CD4-positive, CD25-positive, alpha-beta regulatory T cell (primary cell): ENCODE results near the gene PDE6A. TPM values are rescaled to one million over a fixed set of nuclear protein-coding genes. Genes with fewer than 3 reads are reported as not detected.

Source experiments
- ATAC-seq, 2 donors: fragments of 150-1000 bp; cut with Tn5 transposase; one replicate each; pipeline ENCODE4 v1.10.0; 2021; ENCODE audit warnings: low read depth in 2 of 2, moderate number of reproducible peaks in 2 of 2, moderate library complexity in 1 of 2
- DNase-seq, 3 donors: peaks; one replicate each; pipeline versions ENCODE4 v3.0.0 to v3.0.0-alpha.2; 2012 to 2022; ENCODE audit warnings: mixed read lengths in 1 of 3
- H3K27ac ChIP-seq: one replicate; pipeline ENCODE4 v1.7.0; 2013; ENCODE audit warnings: mild to moderate bottlenecking, low read length; ENCODE audit not compliant: insufficient read depth, poor library complexity, severe bottlenecking
- H3K27me3 ChIP-seq: one replicate; pipeline ENCODE4 v1.7.0; 2013; ENCODE audit warnings: low read length; ENCODE audit not compliant: control insufficient read depth, insufficient read depth
- H3K36me3 ChIP-seq: one replicate; pipeline ENCODE4 v1.7.0; 2013; ENCODE audit warnings: mild to moderate bottlenecking, low read length, moderate library complexity; ENCODE audit not compliant: control insufficient read depth, insufficient read depth
- H3K4me1 ChIP-seq: 2 replicates; pipeline ENCODE4 v1.7.0; 2013; ENCODE audit warnings: mild to moderate bottlenecking, low read length; ENCODE audit not compliant: insufficient read depth, control insufficient read depth, poor library complexity, severe bottlenecking
- H3K4me3 ChIP-seq: one replicate; pipeline ENCODE4 v1.7.0; 2013; ENCODE audit warnings: low read depth, mild to moderate bottlenecking, low read length, moderate library complexity
- H3K9me3 ChIP-seq, 2 experiments: 1 replicate in 1 of 2; 2 replicates in 1 of 2; pipeline ENCODE4 v1.7.0; 2013; ENCODE audit warnings: low read length in 2 of 2, mild to moderate bottlenecking in 1 of 2, moderate library complexity in 1 of 2; ENCODE audit not compliant: control insufficient read depth in 2 of 2
- H3K27ac Mint-ChIP-seq, 3 donors: one replicate each; pipeline ENCODE4 v1.8.0; 2020 to 2022; ENCODE audit warnings: mild to moderate bottlenecking in 3 of 3, mixed read lengths in 3 of 3, moderate library complexity in 2 of 3
- H3K27me3 Mint-ChIP-seq: one replicate; pipeline ENCODE4 v1.8.0; 2022; ENCODE audit warnings: mild to moderate bottlenecking, mixed read lengths
- H3K36me3 Mint-ChIP-seq: one replicate; pipeline ENCODE4 v1.8.0; 2020; ENCODE audit warnings: mixed read lengths
- H3K4me1 Mint-ChIP-seq, 4 donors: one replicate each; pipeline ENCODE4 v1.8.0; 2020 to 2022; ENCODE audit warnings: mixed read lengths in 4 of 4, mild to moderate bottlenecking in 1 of 4
- H3K4me3 Mint-ChIP-seq, 4 donors: one replicate each; pipeline ENCODE4 v1.8.0; 2020 to 2022; ENCODE audit warnings: mild to moderate bottlenecking in 4 of 4, mixed read lengths in 4 of 4, moderate library complexity in 3 of 4
- H3K9me3 Mint-ChIP-seq, 7 donors: one replicate each; pipeline ENCODE4 v1.8.0; 2020 to 2022; ENCODE audit warnings: mixed read lengths in 7 of 7, mild to moderate bottlenecking in 3 of 7, moderate library complexity in 2 of 7
- polyA plus RNA-seq, 4 donors: library from polyadenylated mRNA; unstranded; fragments of 300-500 nt; fragmentation: Illumina TruSeq; gene quantifications; one replicate each; pipeline ENCODE4 v1.2.3, GENCODE V29; 2021
- total RNA-seq: library from RNA; stranded (reverse); gene quantifications from one replicate; pipeline ENCODE4 v1.2.3, GENCODE V29; 2022

Gene PDE6A
- total and polyA plus RNA-seq, 5 donors from 2014 or later, result not detected

- no peak for ATAC-seq
- no peaks in the 10 kb centered on the region for H3K4me1 Mint-ChIP-seq
Measured at GRCh38 chr5:149931992-149932436, 12.6 kb downstream of the PDE6A start.

GRCh38 chr5:149930749-149931574, 13.6 kb downstream of the PDE6A start:
- Histone ChIP-seq H3K9me3 (no peaks in the 10 kb centered on the region), H3K4me1 (no peaks in the 10 kb centered on the region), H3K27ac (no peak overlapping the region), H3K36me3 (no peaks in the 10 kb centered on the region), H3K27me3 (peaks cover 3% of the 10 kb centered on the region), H3K4me3 (no peak overlapping the region)
- ATAC-seq (no peak), DNase-seq (no peak)
- no peaks in the 10 kb centered on the region for H3K4me1 Mint-ChIP-seq
- no peaks in the 10 kb centered on the region for H3K36me3 Mint-ChIP-seq
- H3K27me3 Mint-ChIP-seq, result peaks cover 25% of the 10 kb centered on the region
- H3K27ac Mint-ChIP-seq, result no peak overlapping the region
- H3K4me3 Mint-ChIP-seq, result no peak overlapping the region
- H3K9me3 Mint-ChIP-seq, result no peaks in the 10 kb centered on the region

More at GRCh38 chr5:149931992-149932436, 12.6 kb downstream of the PDE6A start:
- Mint-ChIP-seq H3K4me3 (no peak overlapping the region), H3K27ac (no peak overlapping the region), H3K9me3 (no peaks in the 10 kb centered on the region), H3K27me3 (peaks cover 24% of the 10 kb centered on the region), H3K36me3 (no peaks in the 10 kb centered on the region)
- no peaks in the 10 kb centered on the region for H3K36me3 ChIP-seq
- no peaks in the 10 kb centered on the region for H3K4me1 ChIP-seq
- peaks cover 4% of the 10 kb centered on the region for H3K27me3 ChIP-seq
- H3K9me3 ChIP-seq, result no peaks in the 10 kb centered on the region
- no peak overlapping the region for H3K4me3 ChIP-seq
- no peak overlapping the region for H3K27ac ChIP-seq
- no peak for DNase-seq

- Histone ChIP-seq H3K36me3 (no peaks in the 10 kb centered on the region), H3K9me3 (no peaks in the 10 kb centered on the region), H3K27me3 (peaks cover 3% of the 10 kb centered on the region), H3K27ac (no peak overlapping the region), H3K4me1 (no peaks in the 10 kb centered on the region), H3K4me3 (no peak overlapping the region)
- no peak for DNase-seq
- H3K27me3 Mint-ChIP-seq, result peaks cover 23% of the 10 kb centered on the region
- no peaks in the 10 kb centered on the region for H3K9me3 Mint-ChIP-seq
- no peak overlapping the region for H3K27ac Mint-ChIP-seq
- no peak overlapping the region for H3K4me3 Mint-ChIP-seq
- ATAC-seq, result no peak
- no peaks in the 10 kb centered on the region for H3K4me1 Mint-ChIP-seq
- H3K36me3 Mint-ChIP-seq, result no peaks in the 10 kb centered on the region
Measured at GRCh38 chr5:149930043-149930748, 14.4 kb downstream of the PDE6A start.

- no peaks in the 10 kb centered on the region for H3K4me1 ChIP-seq
- no peaks in the 10 kb centered on the region for H3K4me1 Mint-ChIP-seq
- ATAC-seq (no peak), DNase-seq (no peak)
- H3K4me3 Mint-ChIP-seq, result no peak overlapping the region
- peaks cover 2% of the 10 kb centered on the region for H3K27me3 ChIP-seq
- H3K9me3 Mint-ChIP-seq, result peaks cover 0 to 1% (median 0%) of the 10 kb centered on the region in 7 donors
- H3K9me3 ChIP-seq, result no peaks in the 10 kb centered on the region
- H3K27ac ChIP-seq, result no peak overlapping the region
- no peak overlapping the region for H3K4me3 ChIP-seq
- peaks cover 21% of the 10 kb centered on the region for H3K27me3 Mint-ChIP-seq
- H3K36me3 Mint-ChIP-seq, result no peaks in the 10 kb centered on the region
- H3K27ac Mint-ChIP-seq, result no peak overlapping the region
- H3K36me3 ChIP-seq, result no peaks in the 10 kb centered on the region
Measured at GRCh38 chr5:149924486-149924885, 20.1 kb downstream of the PDE6A start.

GRCh38 chr5:149922950-149923349, 21.6 kb downstream of the PDE6A start:
- no peaks in the 10 kb centered on the region for H3K36me3 Mint-ChIP-seq
- peaks cover 2% of the 10 kb centered on the region for H3K27me3 ChIP-seq

GRCh38 chr5:149921597-149921996, 23.0 kb downstream of the PDE6A start:
- ATAC-seq (no peak), DNase-seq (no peak)
- Histone ChIP-seq H3K4me3 (no peak overlapping the region), H3K36me3 (no peaks in the 10 kb centered on the region), H3K4me1 (no peaks in the 10 kb centered on the region), H3K9me3 (no peaks in the 10 kb centered on the region), H3K27me3 (peaks cover 2% of the 10 kb centered on the region), H3K27ac (no peak overlapping the region)
- Mint-ChIP-seq H3K4me1 (no peaks in the 10 kb centered on the region), H3K9me3 (peaks cover 0 to 1% (median 0%) of the 10 kb centered on the region in 7 donors), H3K27ac (no peak overlapping the region), H3K36me3 (no peaks in the 10 kb centered on the region), H3K27me3 (peaks cover 19% of the 10 kb centered on the region), H3K4me3 (no peak overlapping the region)

More at GRCh38 chr5:149922950-149923349, 21.6 kb downstream of the PDE6A start:
- Mint-ChIP-seq H3K4me3 (no peak overlapping the region), H3K27me3 (peaks cover 16% of the 10 kb centered on the region), H3K9me3 (peaks cover 0 to 1% (median 0%) of the 10 kb centered on the region in 7 donors), H3K4me1 (no peaks in the 10 kb centered on the region), H3K27ac (no peak overlapping the region)
- no peak for DNase-seq
- no peaks in the 10 kb centered on the region for H3K9me3 ChIP-seq
- no peaks in the 10 kb centered on the region for H3K4me1 ChIP-seq
- H3K4me3 ChIP-seq, result no peak overlapping the region
- no peak for ATAC-seq
- H3K27ac ChIP-seq, result no peak overlapping the region
- H3K36me3 ChIP-seq, result no peaks in the 10 kb centered on the region

GRCh38 chr5:149917073-149917676, 27.4 kb downstream of the PDE6A start:
- no peaks in the 10 kb centered on the region for H3K9me3 ChIP-seq
- H3K36me3 ChIP-seq, result no peaks in the 10 kb centered on the region
- no peaks in the 10 kb centered on the region for H3K27me3 ChIP-seq
- H3K36me3 Mint-ChIP-seq, result no peaks in the 10 kb centered on the region
- no peak for DNase-seq
- no peak overlapping the region for H3K4me3 ChIP-seq
- H3K4me3 Mint-ChIP-seq, result no peak overlapping the region
- no peak overlapping the region for H3K27ac ChIP-seq
- peaks cover 0 to 1% (median 0%) of the 10 kb centered on the region in 7 donors for H3K9me3 Mint-ChIP-seq
- peaks cover 19% of the 10 kb centered on the region for H3K27me3 Mint-ChIP-seq
- no peaks in the 10 kb centered on the region for H3K4me1 Mint-ChIP-seq
- H3K4me1 ChIP-seq, result no peaks in the 10 kb centered on the region
- no peak for ATAC-seq
- no peak overlapping the region for H3K27ac Mint-ChIP-seq
